GM18519 (cell line): ENCODE data around the gene MMS19.
"Not testable (repeated sequence)": the region's sequence is repeated elsewhere in the genome, so short reads cannot be mapped to it uniquely, and the experiment has no call there.

ENCODE experiments used
- ATAC-seq: cut with Tn5 transposase; IDR thresholded peaks from one replicate; pipeline ENCODE4 v1.9.1; 2021; ENCODE audit warnings: mild to moderate bottlenecking, moderate library complexity; ENCODE audit not compliant: unreplicated experiment, low FRiP score

Gene MMS19

DNA sequence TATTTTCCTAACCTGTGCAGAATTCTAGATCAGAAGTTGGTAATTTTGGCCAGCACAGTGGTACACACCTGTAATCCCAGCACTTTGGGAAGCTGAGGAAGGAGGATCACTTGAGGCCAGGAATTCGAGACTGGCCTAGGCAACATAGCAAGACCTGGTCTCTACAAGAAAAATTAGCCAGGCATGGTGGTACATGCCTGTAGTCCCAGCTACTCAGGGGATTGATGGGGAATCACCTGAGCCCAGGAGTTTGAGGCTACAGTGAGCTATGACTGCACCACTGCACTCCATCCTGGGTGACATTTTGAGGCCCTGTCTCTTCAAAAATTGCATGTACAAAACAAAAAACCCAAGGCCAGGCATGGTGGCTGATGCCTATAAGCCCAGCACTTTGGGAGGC lies 63.7 kb downstream of the MMS19 start:
- no peak for ATAC-seq

DNA sequence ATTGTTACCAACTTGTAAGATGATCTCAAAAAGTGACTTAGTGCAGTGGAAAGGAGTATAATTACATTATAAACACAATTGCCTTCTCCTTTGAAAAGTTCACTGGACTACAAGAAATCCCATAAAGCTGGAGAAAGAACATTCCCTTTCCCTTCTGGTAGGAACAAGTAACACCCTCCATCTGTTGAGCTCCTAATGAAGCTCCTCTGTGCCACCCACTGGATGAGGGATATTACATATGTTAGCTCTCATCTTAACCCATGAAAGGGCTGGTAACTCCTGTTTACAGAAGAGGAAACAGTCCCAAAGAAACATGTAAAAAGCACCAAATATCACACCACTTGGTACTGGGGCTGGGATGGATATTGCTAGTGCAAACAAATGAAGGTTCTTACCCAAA lies 64.2 kb downstream of the MMS19 start:
- ATAC-seq: no peak

GRCh38 chr10:97428572-97428981 lies 69.6 kb downstream of the MMS19 start:
- no peak for ATAC-seq

GRCh38 chr10:97427571-97428179 lies 70.5 kb downstream of the MMS19 start:
- no peak for ATAC-seq

DNA sequence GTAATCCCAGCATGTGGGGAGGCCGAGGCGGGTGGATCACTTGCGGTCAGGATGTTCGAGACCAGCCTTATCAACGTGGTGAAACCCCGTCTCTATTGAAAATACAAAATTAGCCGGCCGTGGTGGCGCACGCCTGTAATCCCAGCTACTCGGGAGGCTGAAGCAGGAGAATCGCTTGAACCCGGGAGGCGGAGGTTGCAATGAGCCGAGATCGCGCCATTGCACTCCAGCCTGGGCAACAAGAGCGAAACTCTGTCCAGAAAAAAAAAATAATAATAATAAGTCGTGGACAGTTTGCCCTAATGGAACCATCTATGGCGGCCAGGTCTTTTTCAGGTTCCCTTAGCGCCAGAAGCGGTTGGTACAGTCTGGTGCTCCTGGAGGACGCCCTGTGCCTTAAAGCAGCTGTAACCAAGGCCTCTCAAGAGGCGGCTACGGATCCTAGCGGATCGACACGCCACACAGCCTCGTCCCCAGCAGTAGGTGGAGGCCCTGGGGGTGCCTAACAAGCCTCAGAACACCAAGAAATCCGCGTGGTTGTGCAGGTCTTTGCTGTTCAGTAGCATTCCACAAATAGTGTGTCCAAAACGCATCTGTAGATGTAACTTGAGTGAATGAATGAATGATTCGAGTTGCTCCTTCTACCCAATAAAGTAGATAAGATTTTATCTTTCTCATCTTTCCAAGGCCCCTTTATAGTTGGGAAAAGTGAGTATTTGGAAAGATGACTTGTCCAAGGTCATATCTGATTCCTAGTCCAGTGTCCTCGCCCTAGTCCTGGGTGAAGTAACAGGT lies 71.2 kb downstream of the MMS19 start:
- no peak for ATAC-seq

DNA sequence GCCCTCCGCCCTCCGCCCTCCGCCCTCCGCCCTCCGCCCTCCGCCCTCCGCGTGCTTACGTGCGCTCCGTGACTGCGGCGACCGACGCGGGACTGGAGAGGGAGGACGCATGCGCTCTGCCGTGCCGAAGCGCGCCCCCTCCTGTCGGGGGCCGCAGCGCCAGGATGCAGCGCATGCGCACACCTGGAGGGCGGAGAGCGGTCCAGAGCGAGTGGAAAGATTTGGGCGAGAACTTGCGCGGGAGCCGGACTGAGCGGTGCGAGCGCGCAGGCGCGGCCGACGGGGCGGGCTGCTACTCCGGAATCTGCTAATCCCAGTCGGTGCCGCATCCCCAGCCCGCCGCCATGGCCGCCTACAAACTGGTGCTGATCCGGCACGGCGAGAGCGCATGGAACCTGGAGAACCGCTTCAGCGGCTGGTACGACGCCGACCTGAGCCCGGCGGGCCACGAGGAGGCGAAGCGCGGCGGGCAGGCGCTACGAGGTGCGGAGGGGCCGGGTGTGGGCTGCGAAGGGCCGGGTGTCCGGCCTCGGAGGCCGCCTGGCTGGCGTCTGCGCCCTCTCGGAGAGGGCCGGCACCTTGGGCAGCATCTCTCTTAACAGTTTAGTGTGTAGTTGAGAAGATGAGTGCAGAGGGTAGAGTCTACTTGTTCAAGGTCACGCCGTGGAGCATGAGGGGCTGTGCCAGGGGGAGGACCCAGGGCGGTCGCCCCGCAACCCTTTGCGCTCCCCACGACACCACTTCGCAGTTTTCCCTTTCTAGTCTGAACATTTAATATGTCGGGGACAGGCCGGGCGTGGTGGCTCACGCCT lies 72.1 kb downstream of the MMS19 start, which contains the start of gene PGAM1:
Gene PGAM1, plus strand, starts transcription at position 228 of the 812 bp plus-strand sequence. Its CDS starts 117 bp downstream, at position 345.
- peak; percentile 63 for ATAC-seq

DNA sequence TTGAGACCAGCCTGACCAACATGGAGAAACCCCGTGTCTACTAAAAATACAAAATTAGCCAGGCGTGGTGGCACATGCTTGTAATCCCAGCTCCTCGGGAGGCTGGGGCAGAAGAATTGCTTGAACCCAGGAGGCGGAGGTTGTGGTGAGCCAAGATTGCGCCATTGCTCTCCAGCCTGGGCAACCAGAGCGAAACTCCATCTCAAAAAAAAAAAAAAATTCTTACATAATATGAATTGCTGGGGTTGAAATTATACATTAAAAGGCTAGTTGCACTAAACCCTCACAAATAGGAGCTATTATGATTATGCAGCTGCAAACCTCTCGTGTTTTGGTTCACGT lies 74.5 kb downstream of the MMS19 start:
- ATAC-seq: not testable (repeated sequence)

GRCh38 chr10:97416565-97416964 lies 81.7 kb downstream of the MMS19 start:
- no peak for ATAC-seq

- no peak for ATAC-seq
Observed at GRCh38 chr10:97412891-97413304, 85.3 kb downstream of the MMS19 start.

GRCh38 chr10:97411406-97411805 lies 86.8 kb downstream of the MMS19 start:
- ATAC-seq: no peak

GRCh38 chr10:97408496-97408992 lies 89.7 kb downstream of the MMS19 start:
- ATAC-seq: no peak
